Measurements from ENCODE around the gene UPK2. TPM values are rescaled to one million over a fixed set of nuclear protein-coding genes. Genes with fewer than 3 reads are reported as not detected.

Gene UPK2
- polyA plus RNA-seq, result under 1 TPM in 2 of 3 donors, not detected in 1; 0.14 to 0.16 TPM

DNA sequence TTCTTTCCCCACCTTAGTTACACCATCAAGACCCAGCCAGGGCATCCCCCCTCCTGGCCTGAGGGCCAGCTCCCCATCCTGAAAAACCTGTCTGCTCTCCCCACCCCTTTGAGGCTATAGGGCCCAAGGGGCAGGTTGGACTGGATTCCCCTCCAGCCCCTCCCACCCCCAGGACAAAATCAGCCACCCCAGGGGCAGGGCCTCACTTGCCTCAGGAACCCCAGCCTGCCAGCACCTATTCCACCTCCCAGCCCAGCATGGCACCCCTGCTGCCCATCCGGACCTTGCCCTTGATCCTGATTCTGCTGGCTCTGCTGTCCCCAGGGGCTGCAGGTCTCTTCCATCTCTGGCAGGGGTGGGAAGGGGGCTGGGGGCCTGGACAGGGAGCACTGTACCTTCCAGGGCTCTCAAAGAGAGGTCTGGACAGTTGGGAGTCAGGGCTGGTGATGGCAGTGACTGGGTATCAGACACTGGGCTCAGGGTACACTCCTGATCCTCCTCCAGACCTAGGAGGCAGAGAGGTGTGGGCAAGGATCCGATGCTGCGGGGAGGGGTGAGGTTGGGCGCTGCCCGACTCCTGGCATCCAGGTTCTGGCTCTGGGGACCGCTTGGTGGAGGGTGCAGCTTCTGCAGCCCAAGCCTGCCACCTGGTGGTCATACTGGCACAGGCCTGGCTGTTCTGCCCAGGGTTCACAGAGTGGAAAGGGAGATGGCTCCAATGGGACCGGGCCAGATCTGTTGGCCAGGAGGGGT is at the start of gene UPK2:
TSS of gene UPK2 (plus strand) at position 205 of the 753 bp plus-strand sequence. CDS start at position 258, 53 bp downstream.
- WGBS, 3 donors, result 6 to 10% (median 9%) methylated on average over 7 of the region's 7 CpGs
- H3K27ac ChIP-seq (ENCODE audit: low read depth, low read length), result no peak within 1 kb of the TSS

GRCh38 chr11:118907051-118908042 is 48.8 kb upstream of the UPK2 start:
- no peak overlapping the region for H3K27ac ChIP-seq (ENCODE audit: low read depth, low read length)
- 43 to 54% (median 46%) methylated on average over 24 of the region's 24 CpGs for WGBS, 3 donors

DNA sequence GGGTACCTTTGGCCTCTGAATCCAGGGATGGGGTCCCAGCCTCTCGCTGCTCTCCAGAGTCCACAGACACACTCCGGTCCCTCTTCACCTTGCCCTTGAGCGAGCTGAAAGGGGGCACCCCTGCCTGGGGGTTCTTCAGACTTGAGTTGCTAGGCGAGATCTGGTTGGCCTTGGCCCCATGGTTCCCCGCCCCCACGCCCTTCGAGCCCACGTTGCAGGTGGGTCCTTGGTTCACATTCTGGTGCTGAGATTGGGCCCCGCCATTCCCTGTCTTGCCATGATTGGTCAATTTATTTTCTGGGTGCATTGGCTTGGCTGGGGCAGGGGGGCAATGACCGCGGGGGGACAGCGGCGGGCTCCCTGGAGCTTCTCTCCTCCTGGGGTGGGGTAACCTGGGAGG is 47.8 kb upstream of the UPK2 start:
- WGBS, 3 donors, result 71 to 90% (median 84%) methylated on average over 13 of the region's 13 CpGs
- no peak overlapping the region for H3K27ac ChIP-seq (ENCODE audit: low read depth, low read length)

DNA sequence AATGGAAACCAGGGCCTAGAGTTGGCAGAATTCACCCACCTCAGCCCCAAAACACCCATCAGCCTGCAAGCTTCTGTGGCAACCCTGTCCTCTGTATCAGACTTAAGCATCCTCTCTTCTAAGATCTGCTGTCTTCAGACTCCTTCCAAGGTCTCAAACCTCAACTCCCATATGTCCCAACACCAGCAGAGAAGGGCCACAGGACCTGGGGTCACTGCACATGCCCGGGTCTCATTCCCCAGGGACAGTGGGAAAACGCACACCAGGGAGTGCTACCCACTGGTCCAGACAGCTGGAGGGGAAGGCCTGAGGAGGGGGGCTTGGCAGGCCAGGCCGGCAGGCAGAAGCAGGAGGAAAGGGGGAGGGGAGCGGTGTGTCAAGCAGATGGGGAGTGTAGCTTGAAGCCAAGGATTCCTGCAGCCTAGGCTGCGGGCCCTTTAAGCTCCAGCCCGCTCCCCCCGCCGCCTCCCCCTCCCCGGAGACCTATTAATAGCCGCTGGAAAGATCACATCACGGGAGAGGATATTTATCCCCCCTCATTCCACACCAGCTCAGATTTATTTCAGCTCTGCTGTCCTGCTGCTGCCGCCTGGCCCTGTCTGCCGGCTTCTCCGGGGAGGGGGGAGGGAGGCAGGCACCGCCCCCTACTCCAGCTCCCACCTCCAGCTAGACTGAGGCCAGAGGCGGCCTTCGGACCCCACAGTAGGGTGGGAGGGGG is 47.0 kb upstream of the UPK2 start:
- H3K27ac ChIP-seq (ENCODE audit: low read depth, low read length), result peak overlapping the region; percentile 76
- 5 to 22% (median 18%) methylated on average over 14 to 17 of the region's 17 CpGs for WGBS, 3 donors

GRCh38 chr11:118909619-118910308 is 46.3 kb upstream of the UPK2 start:
- H3K27ac ChIP-seq (ENCODE audit: low read depth, low read length), result peak overlapping the region; percentile 76
- WGBS, 3 donors, result 47 to 58% (median 53%) methylated on average over 21 of the region's 21 CpGs

GRCh38 chr11:118910309-118911112 is 45.6 kb upstream of the UPK2 start:
- WGBS, 3 donors, result 13 to 18% (median 13%) methylated on average over 57 to 67 of the region's 67 CpGs
- peak overlapping the region; percentile 89 for H3K27ac ChIP-seq (ENCODE audit: low read depth, low read length)

GRCh38 chr11:118911113-118911879 is 44.8 kb upstream of the UPK2 start:
- 33 to 39% (median 34%) methylated on average over 19 to 21 of the region's 21 CpGs for WGBS, 3 donors
- H3K27ac ChIP-seq (ENCODE audit: low read depth, low read length), result peak overlapping the region; percentile 89

GRCh38 chr11:118911880-118912741 is 44.0 kb upstream of the UPK2 start:
- peak overlapping the region; percentile 89 for H3K27ac ChIP-seq (ENCODE audit: low read depth, low read length)
- 31 to 43% (median 34%) methylated on average over 22 to 23 of the region's 23 CpGs for WGBS, 3 donors

DNA sequence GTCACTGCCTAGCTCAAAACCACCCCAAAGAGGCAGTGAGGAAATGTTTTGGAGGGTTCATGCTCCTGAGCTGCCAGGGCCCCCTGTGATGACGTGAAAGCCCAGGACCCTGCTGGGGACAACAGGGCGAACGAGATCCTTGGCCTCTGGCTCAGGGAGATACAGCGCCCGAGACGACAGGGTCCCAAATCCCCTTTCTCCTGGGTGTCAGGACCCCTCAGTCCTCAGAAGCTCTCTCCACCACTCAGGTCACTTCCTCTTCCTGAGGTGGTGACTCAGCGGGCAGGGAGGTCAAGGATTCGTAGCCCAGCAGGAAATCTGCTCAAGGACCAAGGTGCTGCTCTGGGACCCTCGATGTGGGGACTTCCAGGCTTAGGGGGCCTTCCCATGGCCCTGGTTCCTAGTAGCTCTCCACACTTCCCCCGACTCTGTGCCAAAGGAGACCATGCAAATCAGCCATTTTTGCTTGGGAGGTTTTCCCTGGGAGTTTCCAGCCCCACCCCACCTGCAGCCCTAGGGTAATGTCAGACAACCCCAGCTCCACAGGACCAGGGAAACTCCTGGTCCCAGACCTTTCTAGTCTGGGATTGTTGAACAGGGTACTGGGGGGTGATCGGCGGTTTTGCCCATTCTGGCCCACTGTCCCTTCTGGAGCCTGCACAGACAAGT is 43.2 kb upstream of the UPK2 start:
- WGBS, 3 donors, result 34 to 46% (median 35%) methylated on average over 12 of the region's 12 CpGs
- peak overlapping the region; percentile 66 for H3K27ac ChIP-seq (ENCODE audit: low read depth, low read length)

- 22 to 27% (median 26%) methylated on average over 9 of the region's 9 CpGs for WGBS, 3 donors
- H3K27ac ChIP-seq (ENCODE audit: low read depth, low read length), result peak overlapping the region; percentile 66
Observed at GRCh38 chr11:118913411-118914125, 42.5 kb upstream of the UPK2 start.

- peak overlapping the region; percentile 66 for H3K27ac ChIP-seq (ENCODE audit: low read depth, low read length)
- WGBS, 3 donors, result 31 to 42% (median 38%) methylated on average over 13 to 15 of the region's 15 CpGs
Observed at GRCh38 chr11:118914178-118914918, 41.8 kb upstream of the UPK2 start.

GRCh38 chr11:118914987-118915386 is 41.1 kb upstream of the UPK2 start:
- 75 to 88% (median 85%) methylated on average over 4 of the region's 4 CpGs for WGBS, 3 donors
- no peak overlapping the region for H3K27ac ChIP-seq (ENCODE audit: low read depth, low read length)

DNA sequence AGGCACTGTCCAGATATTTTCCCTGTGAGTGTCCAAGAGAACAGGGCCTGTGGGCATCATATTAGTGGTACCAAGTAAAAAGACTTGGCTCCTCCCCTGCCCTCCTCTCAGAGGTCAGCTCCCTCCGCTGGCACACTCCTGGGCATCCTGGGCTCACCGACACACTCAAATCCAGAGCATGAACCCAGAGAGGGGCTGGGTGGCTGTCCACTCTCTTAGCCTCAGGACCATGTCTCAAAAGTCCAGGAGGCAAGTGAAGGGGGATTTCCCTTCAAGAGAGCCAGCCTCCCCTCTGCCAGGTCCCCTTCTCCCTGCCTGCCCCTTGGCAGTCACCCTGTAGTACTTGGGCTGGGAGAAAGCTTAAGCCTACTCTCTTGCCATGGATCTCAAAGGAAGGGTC is 40.7 kb upstream of the UPK2 start:
- H3K27ac ChIP-seq (ENCODE audit: low read depth, low read length), result no peak overlapping the region
- WGBS, 3 donors, result 85 to 90% (median 87%) methylated on average over 2 of the region's 2 CpGs
